Activated CD8-positive, alpha-beta memory T cell treated with anti-CD3 and anti-CD28 coated beads for 1 hour (primary cell): ENCODE data around the gene ZFP62.
A peak's percentile ranks its signal among the peaks of the same experiment; 100 is the strongest.
"Not testable (repeated sequence)": the region's sequence is repeated elsewhere in the genome, so short reads cannot be mapped to it uniquely, and the experiment has no call there.

Experiments used
- DNase-seq, 2 donors: peaks; one replicate each; pipeline ENCODE4 v3.0.0-alpha.2; 2020; ENCODE audit warnings: low read depth in 1 of 2; ENCODE audit errors: extremely low read depth in 1 of 2

The ZFP62 gene

DNA sequence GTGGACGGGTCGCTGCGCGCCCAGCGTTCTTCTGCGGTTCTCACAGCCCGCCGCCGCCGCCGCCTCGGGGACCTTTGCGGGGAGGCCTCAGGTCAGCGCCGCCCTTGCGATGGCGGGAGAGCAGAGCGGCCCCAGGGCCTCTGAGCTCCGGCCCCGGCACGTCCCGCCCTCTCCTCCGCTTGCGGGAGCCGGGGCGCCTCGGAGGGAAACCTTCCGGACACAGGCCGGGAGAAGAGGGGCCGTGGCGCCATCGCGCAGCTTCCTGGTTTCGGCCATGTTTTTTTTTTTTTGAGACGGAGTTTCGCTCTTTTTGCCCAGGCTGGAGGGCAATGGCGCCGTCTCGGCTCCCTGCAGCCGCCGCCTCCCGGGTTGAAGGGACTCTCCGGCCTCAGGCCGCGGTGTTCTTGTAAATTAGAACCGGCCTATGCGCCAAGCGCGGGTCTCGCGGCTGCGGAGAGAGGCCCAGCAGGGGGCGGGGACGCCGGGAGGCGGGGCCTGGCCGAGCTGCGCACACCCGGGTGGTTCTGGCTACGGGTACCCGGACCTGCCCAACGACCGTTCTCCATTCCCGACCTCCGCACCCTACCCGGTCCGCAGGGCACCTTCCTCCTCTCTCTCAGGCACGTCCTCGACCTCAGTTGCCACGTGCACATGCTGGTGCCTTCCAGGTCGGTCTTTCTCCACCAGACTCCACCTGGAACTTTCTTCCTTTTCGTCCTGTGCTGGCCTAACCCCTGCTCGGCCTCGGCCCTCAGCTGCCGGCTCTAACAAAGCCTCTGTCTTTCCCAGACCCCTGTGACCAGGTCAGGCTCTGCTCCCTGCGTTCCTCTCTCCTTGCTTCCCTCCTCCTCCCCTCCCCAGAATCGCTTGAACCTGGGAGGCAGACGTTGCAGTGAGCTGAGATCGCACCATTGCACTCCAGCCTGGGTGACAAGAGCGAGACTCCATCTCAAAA is 29.7 kb downstream of the ZFP62 start:
- DNase-seq: peak; percentile 29 to 60

- DNase-seq: peak; percentile 53 to 54
Measured at GRCh38 chr5:180830253-180831138, 30.6 kb downstream of the ZFP62 start.

GRCh38 chr5:180829726-180830125 is 31.4 kb downstream of the ZFP62 start:
- DNase-seq: no peak

GRCh38 chr5:180828756-180829531 is 32.1 kb downstream of the ZFP62 start:
- DNase-seq: not testable (repeated sequence)

DNA sequence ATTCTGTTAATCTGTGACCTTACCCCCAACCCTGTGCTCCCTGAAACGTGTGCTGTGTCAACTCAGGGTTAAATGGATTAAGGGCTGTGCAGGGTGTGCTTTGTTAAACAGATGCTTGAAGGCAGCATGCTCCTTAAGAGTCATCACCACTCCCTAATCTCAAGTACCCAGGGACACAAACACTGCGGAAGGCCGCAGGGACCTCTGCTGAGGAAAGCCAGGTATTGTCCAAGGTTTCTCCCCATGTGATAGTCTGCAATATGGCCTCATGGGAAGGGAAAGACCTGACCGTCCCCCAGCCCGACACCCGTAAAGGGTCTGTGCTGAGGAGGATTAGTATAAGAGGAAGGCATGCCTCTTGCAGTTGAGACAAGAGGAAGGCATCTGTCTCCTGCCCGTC is 33.7 kb downstream of the ZFP62 start:
- DNase-seq: not testable (repeated sequence)

DNA sequence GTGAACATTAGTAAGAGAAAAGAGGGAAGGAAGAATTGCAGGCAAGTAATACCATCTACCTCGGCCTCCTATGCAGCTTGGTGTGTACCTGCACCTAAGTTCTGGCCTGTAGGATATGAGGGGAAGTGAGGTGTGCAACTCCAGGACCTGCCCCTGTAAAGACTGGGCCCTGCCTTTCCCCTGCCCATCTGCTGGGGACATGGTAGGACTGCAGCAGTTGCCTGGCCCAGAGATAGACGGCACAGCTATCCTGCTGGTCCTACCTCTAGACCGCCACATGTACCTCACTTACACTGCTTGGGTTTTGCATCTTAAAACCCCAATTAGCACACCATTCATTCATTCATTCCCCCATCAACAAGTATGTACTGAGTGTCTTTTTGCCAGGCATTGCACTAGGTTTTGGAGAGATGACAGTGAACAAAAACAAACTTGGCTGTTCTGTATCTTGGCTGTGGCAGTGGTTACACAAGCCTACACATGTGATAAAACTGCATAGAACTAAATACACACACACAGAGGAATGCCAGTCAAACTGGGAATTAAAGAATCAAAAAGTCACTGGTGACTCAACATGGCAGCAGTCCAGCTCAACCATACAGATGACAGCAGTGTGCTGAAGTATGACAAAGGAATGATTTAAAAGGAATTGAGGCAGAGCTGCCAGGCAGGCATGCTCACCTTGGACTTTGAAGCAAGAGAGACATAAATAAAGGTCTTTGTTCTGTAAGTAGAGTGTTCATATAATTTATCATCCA is 35.1 kb downstream of the ZFP62 start:
- no peak for DNase-seq

- DNase-seq: no peak
Measured at GRCh38 chr5:180824630-180825476, 36.2 kb downstream of the ZFP62 start.

DNA sequence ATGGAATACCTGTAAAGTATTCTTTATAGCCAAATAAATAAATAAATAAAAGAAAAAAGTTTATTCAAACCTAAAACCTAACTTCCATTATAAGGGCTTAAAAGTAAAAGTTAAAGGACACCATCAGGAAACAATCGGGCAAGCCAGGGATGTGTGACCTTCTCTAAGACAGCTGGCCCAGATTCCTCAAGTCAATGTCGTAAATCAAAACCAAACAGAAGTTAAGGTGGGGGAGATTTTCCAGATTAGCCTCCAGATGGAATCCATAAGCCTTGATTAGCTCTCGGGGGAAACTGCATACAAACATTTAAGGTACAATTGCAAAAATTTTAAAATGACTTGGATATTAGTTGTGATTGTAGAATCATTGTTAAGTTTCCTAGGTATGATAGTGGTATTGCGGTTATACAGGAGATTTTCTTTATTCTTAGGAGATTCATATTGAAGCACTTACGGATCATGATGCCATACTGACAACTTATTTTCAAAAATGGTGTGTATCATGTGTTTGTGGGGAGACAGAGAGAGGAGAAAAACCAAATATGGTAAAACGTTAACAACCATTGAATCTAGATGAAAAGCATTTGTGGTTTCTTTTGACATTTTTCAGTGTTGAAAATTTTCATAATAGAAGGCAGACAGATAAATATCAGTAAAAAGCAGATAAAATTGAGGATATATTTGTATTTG is 37.0 kb downstream of the ZFP62 start:
- no peak for DNase-seq

- no peak for DNase-seq
Measured at GRCh38 chr5:180823346-180823745, 37.7 kb downstream of the ZFP62 start.

DNA sequence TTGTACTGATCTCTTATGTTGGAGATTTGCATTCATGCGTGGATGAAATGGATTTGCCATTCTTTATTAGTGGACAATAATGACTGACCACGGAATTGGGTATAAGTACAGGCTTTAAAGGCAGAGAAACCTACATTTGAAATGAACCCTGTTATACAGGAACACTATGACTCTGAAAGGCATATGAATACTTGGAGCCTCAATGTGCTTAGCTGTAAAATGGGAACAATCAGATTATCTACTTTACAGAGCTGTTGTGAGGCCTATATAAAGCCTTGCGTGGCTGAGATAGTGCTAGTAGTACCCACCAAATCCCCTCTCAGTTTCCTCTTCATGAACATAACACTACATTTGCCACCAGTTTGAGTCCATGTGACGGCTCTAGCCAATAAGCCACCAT is 39.5 kb downstream of the ZFP62 start:
- DNase-seq: no peak

DNA sequence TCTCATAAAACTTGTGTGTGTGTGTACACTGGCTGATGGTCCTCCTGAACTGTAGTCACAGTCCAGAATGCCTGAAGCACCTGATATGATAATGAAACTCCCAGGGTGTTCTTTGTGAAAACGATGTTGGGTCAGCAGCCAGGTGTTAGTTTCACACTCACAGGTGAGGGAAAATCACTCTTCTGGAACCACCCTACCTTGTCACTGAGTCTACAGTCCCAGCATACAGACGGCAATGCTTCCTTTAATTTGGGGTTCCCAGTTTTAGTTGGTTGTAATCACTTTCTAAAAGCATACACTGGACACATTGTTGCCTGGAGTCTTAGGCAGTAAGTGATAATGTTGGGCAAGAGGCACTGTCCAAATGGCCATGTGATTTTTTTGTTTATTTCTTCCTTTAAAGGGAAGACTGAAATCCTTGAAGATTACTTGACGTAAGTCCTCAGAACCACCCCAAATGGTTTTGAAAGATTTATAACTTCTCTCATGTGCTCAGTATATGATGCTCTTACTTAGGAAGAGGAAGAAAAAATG is 40.2 kb downstream of the ZFP62 start:
- DNase-seq: no peak

GRCh38 chr5:180818677-180819341 is 42.3 kb downstream of the ZFP62 start:
- no peak for DNase-seq

DNA sequence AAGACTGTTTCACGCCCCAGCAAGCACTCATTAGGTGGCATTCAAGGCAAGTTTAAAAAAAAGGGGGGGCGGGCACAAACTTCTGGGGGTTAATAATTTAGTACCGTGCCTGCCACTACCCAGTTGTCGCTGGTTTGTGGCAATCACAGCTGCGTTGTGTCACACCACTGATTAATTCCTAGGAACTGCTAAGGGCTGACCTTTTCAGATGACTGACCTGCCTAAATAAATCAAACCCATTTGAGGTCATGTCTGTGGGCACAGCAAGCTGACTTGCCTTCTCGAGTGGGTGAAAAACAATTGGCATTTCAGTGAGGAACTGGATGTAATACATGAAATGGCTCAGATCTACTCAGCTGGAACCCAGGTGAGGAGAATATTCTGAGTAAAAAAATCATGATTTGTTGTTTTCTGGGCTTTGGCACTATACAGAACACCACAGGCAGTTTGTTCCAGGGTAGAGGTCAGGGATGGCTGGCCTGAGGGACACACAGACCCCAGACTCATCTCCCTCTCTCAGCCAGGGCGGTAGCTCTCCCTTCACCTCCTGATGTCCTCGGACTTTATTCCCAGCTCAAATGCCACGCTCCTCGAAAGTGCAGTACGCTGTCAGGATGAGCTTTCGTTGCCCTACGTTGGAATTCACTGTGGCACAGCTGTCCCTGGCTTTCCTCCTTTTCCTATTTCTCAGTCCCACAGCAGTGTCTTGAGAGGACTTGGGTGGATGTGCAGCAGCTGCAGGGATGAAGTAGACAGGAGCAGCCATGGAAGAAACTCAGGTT is 43.0 kb downstream of the ZFP62 start:
- DNase-seq: no peak

DNA sequence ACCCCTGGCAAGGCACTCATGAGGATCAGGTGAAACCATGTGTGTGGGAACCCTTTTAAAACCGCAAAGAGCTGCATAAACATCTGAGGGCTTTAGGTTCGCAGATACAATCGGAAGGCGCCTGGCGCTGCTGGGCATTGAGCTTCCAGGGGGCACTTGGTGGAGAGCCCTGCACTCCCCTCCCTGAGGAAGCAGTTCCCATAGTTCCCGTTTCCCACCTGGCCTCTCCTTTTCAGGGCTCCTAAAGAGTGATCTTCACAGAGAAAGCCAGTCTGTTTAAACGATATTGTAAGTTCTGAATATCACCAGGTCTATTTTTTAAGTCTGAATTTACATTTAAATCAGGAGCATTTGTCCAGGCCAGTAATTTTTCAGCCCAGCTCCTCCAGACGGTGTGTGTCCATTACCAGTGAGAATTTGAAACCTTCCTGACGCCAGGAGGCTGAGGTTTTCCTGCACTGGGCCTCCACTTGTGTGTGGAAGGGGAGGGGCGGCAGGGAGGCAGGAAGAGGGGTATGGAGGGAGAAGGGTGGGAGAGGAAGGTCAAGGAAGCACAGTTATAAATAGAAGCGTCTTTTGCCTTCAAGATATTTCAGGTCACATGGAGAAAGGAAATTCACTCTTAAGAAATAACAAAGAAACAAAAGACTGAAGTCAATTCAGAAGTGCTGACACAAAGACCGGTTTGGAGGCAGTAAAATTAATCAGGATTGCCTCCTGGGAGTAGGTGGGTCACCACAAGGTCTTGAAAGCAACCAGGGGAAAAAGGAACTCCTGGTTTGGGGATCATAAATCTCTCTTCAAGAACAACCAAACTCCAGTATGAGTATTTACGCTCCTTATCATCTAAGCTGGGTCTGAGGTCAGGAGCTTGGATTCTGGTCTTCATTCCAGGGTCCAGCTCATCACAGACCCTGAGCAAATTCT is 44.2 kb downstream of the ZFP62 start:
- no peak for DNase-seq

DNA sequence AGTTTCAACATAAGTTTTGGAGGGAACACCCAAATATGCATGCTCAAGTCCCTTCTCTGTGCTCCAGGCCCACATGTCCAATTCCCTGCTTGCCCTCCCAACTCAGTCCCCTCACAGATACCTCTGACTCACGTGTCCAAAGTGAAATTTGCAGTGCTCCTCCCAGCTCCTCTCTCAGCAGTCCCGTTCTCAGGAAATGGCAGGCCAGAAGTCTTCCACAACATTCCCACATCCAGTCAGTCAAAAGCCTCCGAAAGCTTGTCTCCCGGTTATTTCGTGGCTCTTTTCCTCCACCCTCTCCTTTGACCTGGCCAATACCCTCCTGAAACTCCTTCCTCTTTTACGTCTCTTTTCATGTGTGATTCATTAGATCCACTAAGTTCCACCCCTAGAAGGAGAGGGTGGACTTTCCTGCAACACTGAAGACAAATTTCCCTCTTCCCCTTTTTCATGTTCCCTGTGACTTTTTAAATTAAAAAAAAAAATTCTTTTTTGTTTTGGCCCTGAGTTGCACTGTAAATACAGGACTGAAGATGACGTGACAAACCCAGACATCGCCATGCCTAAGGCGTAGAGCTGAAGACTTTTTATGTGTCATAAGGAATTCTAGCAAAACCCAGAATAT is 45.7 kb downstream of the ZFP62 start:
- no peak for DNase-seq

DNA sequence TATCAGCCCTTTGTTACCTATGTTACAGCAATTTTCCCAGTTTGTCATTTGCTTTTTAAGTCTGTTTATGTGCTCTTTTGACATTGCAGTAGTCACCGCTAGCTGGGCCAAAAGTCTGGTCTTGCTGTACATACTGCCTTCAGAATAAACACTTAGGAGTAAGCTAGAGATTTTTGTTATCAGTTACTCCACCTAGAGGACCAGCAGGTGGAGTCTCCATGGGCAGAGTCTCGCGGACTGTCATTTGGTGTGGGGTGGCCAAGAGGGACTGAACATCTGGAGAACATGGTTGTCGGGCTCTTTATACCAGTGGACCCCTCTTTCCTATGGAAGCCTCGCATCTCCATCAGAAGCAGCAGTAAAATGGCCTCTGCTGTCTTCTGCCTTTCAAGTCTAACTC is 47.7 kb downstream of the ZFP62 start:
- no peak for DNase-seq
